Lower leg skin (tissue), 3 donors: ENCODE data around the gene PDZD2.

Source experiments
- CTCF ChIP-seq, 3 donors: fragments of 450-650 bp; IDR thresholded peaks; one replicate each; pipeline ENCODE4 v1.5.1; 2016; ENCODE audit warnings: antibody characterized with exemption in 3 of 3, mild to moderate bottlenecking in 3 of 3, moderate library complexity in 2 of 3
- POLR2A ChIP-seq, 2 donors: fragments of 450-650 bp; IDR thresholded peaks; one replicate each; pipeline ENCODE4 v1.6.1; 2016 to 2017; ENCODE audit warnings: antibody characterized with exemption in 2 of 2, mild to moderate bottlenecking in 1 of 2, moderate library complexity in 1 of 2

- TF ChIP-seq CTCF (IDR thresholded peaks at IDR 0.05) (no peak), POLR2A (IDR thresholded peaks at IDR 0.05) (no peak)
Observed at GRCh38 chr5:32109236-32109635, 470.3 kb downstream of the PDZD2 start.
